ENCODE data around the gene MIF4GD. TPM values are rescaled to one million over a fixed set of nuclear protein-coding genes. Genes with fewer than 3 reads are reported as not detected.

MIF4GD gene
- total and polyA plus RNA-seq, 2 of the 4 experiments (the other 2 are of a cell fraction): 4.1 to 6.9 TPM

DNA sequence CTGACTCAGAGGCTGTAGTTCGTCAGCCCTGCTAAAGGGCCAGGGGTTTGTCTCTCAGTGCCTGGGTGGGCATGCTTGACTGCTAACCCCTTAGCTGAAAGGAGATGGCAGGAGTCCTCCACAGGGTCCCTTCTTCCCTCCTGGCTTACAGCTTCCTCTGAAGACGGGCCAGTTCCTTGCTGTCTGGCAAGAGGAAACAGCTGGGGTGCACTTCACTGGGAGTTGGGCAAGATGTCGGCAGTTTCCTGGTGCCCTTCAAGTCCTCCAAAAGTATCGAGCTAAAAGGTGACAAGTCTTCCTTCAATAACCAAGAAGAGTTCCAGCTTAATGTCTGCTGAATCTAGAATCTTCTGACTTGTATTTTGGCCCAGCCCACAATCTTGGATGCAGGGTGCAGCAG lies 42.2 kb downstream of the MIF4GD start:
- H3K9me3 ChIP-seq (ENCODE audit: control insufficient read depth, insufficient read depth, low read length): no peaks in the 10 kb centered on the region
- no peak overlapping the region for H2BK15ac ChIP-seq (ENCODE audit: low read depth, low read length)
- no peak for TF ChIP-seq BHLHE40 (IDR thresholded peaks at IDR 0.05; ENCODE audit: low read depth, low read length)
- TF ChIP-seq, protein P1, sequence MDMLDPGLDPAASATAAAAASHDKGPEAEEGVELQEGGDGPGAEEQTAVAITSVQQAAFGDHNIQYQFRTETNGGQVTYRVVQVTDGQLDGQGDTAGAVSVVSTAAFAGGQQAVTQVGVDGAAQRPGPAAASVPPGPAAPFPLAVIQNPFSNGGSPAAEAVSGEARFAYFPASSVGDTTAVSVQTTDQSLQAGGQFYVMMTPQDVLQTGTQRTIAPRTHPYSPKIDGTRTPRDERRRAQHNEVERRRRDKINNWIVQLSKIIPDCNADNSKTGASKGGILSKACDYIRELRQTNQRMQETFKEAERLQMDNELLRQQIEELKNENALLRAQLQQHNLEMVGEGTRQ (IDR thresholded peaks at IDR 0.05; ENCODE audit: low read depth, low read length): no peak
- no peak for TF ChIP-seq MXI1 (IDR thresholded peaks at IDR 0.05; ENCODE audit: borderline replicate concordance, low read depth, low read length)
- no peak for TF ChIP-seq CHD1 (IDR thresholded peaks at IDR 0.05; ENCODE audit: low read depth, low read length)
- no peak for TF ChIP-seq RFX5 (IDR thresholded peaks at IDR 0.05; ENCODE audit: low read depth, low read length)
- TF ChIP-seq MAFK (IDR thresholded peaks at IDR 0.05; ENCODE audit: low read depth, low read length): no peak
- no peak for TF ChIP-seq RAD21 (IDR thresholded peaks at IDR 0.05; ENCODE audit: low read length)
- no peak for TF ChIP-seq FOS (IDR thresholded peaks at IDR 0.05; ENCODE audit: low read depth, low read length)
- no peak for TF ChIP-seq NFE2L2 (IDR thresholded peaks at IDR 0.05; ENCODE audit: low read depth, low read length)
- no peak for TF ChIP-seq RCOR1 (IDR thresholded peaks at IDR 0.05; ENCODE audit: insufficient replicate concordance, low read length)
- TF ChIP-seq MAZ (IDR thresholded peaks at IDR 0.05; ENCODE audit: borderline replicate concordance, low read depth, low read length): no peak
- no peak for TF ChIP-seq CEBPB (IDR thresholded peaks at IDR 0.05; ENCODE audit: low read depth, low read length)
- TF ChIP-seq, protein P2, sequence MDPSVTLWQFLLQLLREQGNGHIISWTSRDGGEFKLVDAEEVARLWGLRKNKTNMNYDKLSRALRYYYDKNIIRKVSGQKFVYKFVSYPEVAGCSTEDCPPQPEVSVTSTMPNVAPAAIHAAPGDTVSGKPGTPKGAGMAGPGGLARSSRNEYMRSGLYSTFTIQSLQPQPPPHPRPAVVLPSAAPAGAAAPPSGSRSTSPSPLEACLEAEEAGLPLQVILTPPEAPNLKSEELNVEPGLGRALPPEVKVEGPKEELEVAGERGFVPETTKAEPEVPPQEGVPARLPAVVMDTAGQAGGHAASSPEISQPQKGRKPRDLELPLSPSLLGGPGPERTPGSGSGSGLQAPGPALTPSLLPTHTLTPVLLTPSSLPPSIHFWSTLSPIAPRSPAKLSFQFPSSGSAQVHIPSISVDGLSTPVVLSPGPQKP (IDR thresholded peaks at IDR 0.05; ENCODE audit: borderline replicate concordance, low read depth, low read length): no peak
- TF ChIP-seq SMC3 (IDR thresholded peaks at IDR 0.05; ENCODE audit: low read depth, low read length): no peak
- no peak for TF ChIP-seq POLR2A (IDR thresholded peaks at IDR 0.05; ENCODE audit: low read depth, low read length)
- no peak overlapping the region for H3K4me3 ChIP-seq (ENCODE audit: insufficient read depth, low read depth, low read length)
- H3K23ac ChIP-seq (ENCODE audit: low read depth, low read length): no peak overlapping the region
- 82% methylated on average over 2 of the region's 4 CpGs; no CpG with 5 or more reads in 1 of the 2 experiments for WGBS, 2 experiments (ENCODE audit: extremely low coverage in 2 of 2, insufficient read length in 1 of 2)
- dilution Hi-C loops (cut with HindIII; ENCODE audit: low sequenced_read_pairs, unreplicated experiment): no loop called here
- H2AK5ac ChIP-seq (ENCODE audit: low read depth, low read length): no peak overlapping the region
- no peak overlapping the region for H3K4ac ChIP-seq (ENCODE audit: low read depth, low read length)
- H2BK20ac ChIP-seq (ENCODE audit: low read depth, low read length): no peak overlapping the region
- in situ Hi-C loops (cut with MboI; ENCODE audit: low sequenced_read_pairs): no loop called here
- no peak overlapping the region for H2BK5ac ChIP-seq (ENCODE audit: low read depth, low read length, poor library complexity, severe bottlenecking)
- ATAC-seq (ENCODE audit: low read depth) (no peak), DNase-seq (no peak)
- H4K8ac ChIP-seq (ENCODE audit: low read depth in 2 of 2, low read length in 2 of 2): no peak overlapping the region
- H3K4me1 ChIP-seq (ENCODE audit: control insufficient read depth, insufficient read depth, low read length): no peaks in the 10 kb centered on the region
- no TSS peak for BruUV-seq (replicated peaks)
- no peak overlapping the region for H3K18ac ChIP-seq (ENCODE audit: low read depth, low read length)
- H4K91ac ChIP-seq (ENCODE audit: insufficient read depth, low read depth, low read length): no peak overlapping the region
- H2AK9ac ChIP-seq (replicated peaks; ENCODE audit: low read depth, low read length, poor library complexity): no peak overlapping the region
- intact Hi-C loops (cut with micrococcal nuclease): no loop called here
- peaks cover 2 to 8% of the 10 kb centered on the region in 2 experiments; a peak in 2 of 4 replicates for H3K79me1 ChIP-seq (ENCODE audit: low read depth in 1 of 2, low read length in 2 of 2)
- CTCF ChIA-PET: no interaction called here
- no peak overlapping the region for H3K56ac ChIP-seq (ENCODE audit: extremely low read depth, insufficient read depth, low read length)
- no peak overlapping the region for H4K5ac ChIP-seq (ENCODE audit: low read depth, low read length)
- POLR2A ChIA-PET (ENCODE audit: unreplicated experiment): no interaction called here
- H3K14ac ChIP-seq (replicated peaks; ENCODE audit: low read depth, low read length): no peak overlapping the region
- H3K27me3 ChIP-seq (ENCODE audit: control insufficient read depth, insufficient read depth, low read length): no peaks in the 10 kb centered on the region
- peaks cover 62% of the 10 kb centered on the region for H3K36me3 ChIP-seq (ENCODE audit: control insufficient read depth, insufficient read depth, low read length)
- no peak overlapping the region for H3K4me2 ChIP-seq (ENCODE audit: low read depth, low read length)
- H2AFZ ChIP-seq (replicated peaks; ENCODE audit: low read length, poor library complexity): no peak overlapping the region
- no peak overlapping the region for H2BK120ac ChIP-seq (ENCODE audit: low read depth, low read length)
- H3K9me1 ChIP-seq (ENCODE audit: insufficient read depth, low read length): no peaks in the 10 kb centered on the region
- H3K9ac ChIP-seq (ENCODE audit: low read depth, low read length): no peak overlapping the region
- H4K20me1 ChIP-seq (ENCODE audit: insufficient read depth, low read length): no peaks in the 10 kb centered on the region
- no peak overlapping the region for H3K27ac ChIP-seq (ENCODE audit: insufficient read depth, low read length)

Measured in IMR-90 (cell line).